RWPE2 (cell line): ENCODE measurements around the gene SH2D1A.
A peak's percentile ranks its signal among the peaks of the same experiment; 100 is the strongest.

Experiments used
- ATAC-seq: fragments of 200-7000 bp; cut with Tn5 transposase; 3 replicates; pipeline ENCODE4 v1.9.1; 2021; ENCODE audit warnings: low read depth
- DNase-seq: peaks from one replicate; pipeline ENCODE4 v3.0.0-alpha.2; 2020; ENCODE audit warnings: low spot score
- H3K27ac ChIP-seq: fragments of 450-650 bp; 2 replicates; pipeline ENCODE4 v1.5.1; 2017; ENCODE audit warnings: mild to moderate bottlenecking; ENCODE audit not compliant: poor library complexity, severe bottlenecking
- H3K27me3 ChIP-seq: fragments of 250-450 bp; sonication (Bioruptor Pico); 2 replicates; pipeline ENCODE4 v1.5.1; 2021; ENCODE audit warnings: mild to moderate bottlenecking, moderate library complexity; ENCODE audit not compliant: insufficient read depth, poor library complexity, severe bottlenecking
- H3K36me3 ChIP-seq: fragments of 250-450 bp; sonication (Bioruptor Pico); 2 replicates; pipeline ENCODE4 v1.5.1; 2020; ENCODE audit warnings: low read depth, mild to moderate bottlenecking, moderate library complexity
- H3K4me1 ChIP-seq: fragments of 250-450 bp; sonication (Bioruptor Pico); 2 replicates; pipeline ENCODE4 v1.5.1; 2021; ENCODE audit warnings: mild to moderate bottlenecking, moderate library complexity; ENCODE audit not compliant: insufficient read depth, poor library complexity, severe bottlenecking
- H3K4me3 ChIP-seq: fragments of 250-450 bp; sonication (Bioruptor Pico); 2 replicates; pipeline ENCODE4 v1.5.1; 2021; ENCODE audit warnings: mild to moderate bottlenecking, moderate library complexity; ENCODE audit not compliant: severe bottlenecking
- H3K9me3 ChIP-seq: fragments of 250-450 bp; sonication (Bioruptor Pico); 2 replicates; pipeline ENCODE4 v1.5.1; 2021; ENCODE audit warnings: mild to moderate bottlenecking, moderate library complexity; ENCODE audit not compliant: severe bottlenecking
- CTCF ChIP-seq: fragments of 450-650 bp; IDR thresholded peaks from one replicate; pipeline ENCODE4 v1.5.1; 2017; ENCODE audit warnings: mild to moderate bottlenecking, moderate library complexity; ENCODE audit not compliant: poor library complexity, severe bottlenecking

SH2D1A gene

DNA sequence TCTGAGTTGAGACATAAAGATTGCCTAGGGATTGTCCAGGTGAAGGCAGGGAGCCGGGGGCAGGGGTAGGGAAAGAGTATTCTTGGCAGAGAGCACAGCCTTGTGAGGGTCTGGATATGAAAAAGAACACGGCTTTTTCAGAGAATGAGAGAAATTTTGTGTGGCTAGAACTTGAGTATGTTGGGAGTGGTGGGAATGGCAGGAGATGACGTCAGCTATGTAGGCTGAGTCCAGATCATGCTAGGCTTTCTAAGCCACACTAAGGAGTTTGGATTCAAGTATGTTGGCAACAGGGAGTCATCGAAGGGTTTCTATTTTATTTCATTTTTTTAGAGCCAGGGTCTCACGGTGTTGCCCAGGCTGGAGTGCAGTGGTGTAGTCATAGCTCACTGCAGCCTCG is 40.0 kb downstream of the SH2D1A start:
- Histone ChIP-seq H3K4me1 (no peaks in the 10 kb centered on the region), H3K36me3 (no peaks in the 10 kb centered on the region), H3K9me3 (no peaks in the 10 kb centered on the region), H3K27me3 (no peaks in the 10 kb centered on the region), H3K4me3 (no peak overlapping the region), H3K27ac (no peak overlapping the region)
- DNase-seq (no peak), ATAC-seq (no peak)
- no peak for TF ChIP-seq CTCF

GRCh38 chrX:124388562-124388961 is 42.2 kb downstream of the SH2D1A start:
- no peaks in the 10 kb centered on the region for H3K27me3 ChIP-seq
- no peaks in the 10 kb centered on the region for H3K4me1 ChIP-seq
- peak; percentile 67 for TF ChIP-seq CTCF
- no peaks in the 10 kb centered on the region for H3K36me3 ChIP-seq
- no peak; the same call in 2 of the 3 replicates for ATAC-seq
- DNase-seq = no peak
- no peak overlapping the region for H3K4me3 ChIP-seq
- no peak overlapping the region for H3K27ac ChIP-seq
- H3K9me3 ChIP-seq = no peaks in the 10 kb centered on the region

DNA sequence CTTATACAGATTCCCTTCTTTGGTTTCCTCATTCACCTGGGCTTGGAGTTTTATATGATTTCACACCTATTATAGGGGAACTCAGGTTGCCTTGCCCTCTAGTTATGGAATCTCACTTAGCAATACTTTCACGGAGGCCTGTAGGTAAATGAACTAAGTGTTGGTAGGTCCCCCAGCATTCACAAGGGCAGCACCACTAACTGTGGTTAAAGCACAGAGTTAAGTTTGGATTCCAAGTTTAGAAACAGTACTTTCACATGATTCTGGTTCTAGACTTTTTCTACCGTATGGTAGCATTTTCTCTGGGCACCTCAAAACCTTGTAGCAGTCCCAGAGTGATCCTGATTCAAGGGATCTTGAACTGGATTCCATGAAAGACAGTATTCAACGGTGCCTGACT is 46.4 kb downstream of the SH2D1A start:
- H3K36me3 ChIP-seq = no peaks in the 10 kb centered on the region
- no peak overlapping the region for H3K27ac ChIP-seq
- TF ChIP-seq CTCF = no peak
- DNase-seq (no peak), ATAC-seq (no peak)
- H3K9me3 ChIP-seq = no peaks in the 10 kb centered on the region
- no peaks in the 10 kb centered on the region for H3K27me3 ChIP-seq
- H3K4me1 ChIP-seq = no peaks in the 10 kb centered on the region
- no peak overlapping the region for H3K4me3 ChIP-seq

- no peak for ATAC-seq
- no peak overlapping the region for H3K27ac ChIP-seq
Observed at GRCh38 chrX:124393238-124393637, 46.9 kb downstream of the SH2D1A start.

More at GRCh38 chrX:124393238-124393637, 46.9 kb downstream of the SH2D1A start:
- H3K4me1 ChIP-seq = no peaks in the 10 kb centered on the region
- H3K36me3 ChIP-seq = no peaks in the 10 kb centered on the region
- no peaks in the 10 kb centered on the region for H3K27me3 ChIP-seq
- no peak overlapping the region for H3K4me3 ChIP-seq
- TF ChIP-seq CTCF = no peak
- H3K9me3 ChIP-seq = no peaks in the 10 kb centered on the region
- no peak for DNase-seq
